Measurements from ENCODE around the gene SPINK14. TPM values are rescaled to one million over a fixed set of nuclear protein-coding genes. Genes with fewer than 3 reads are reported as not detected.

The SPINK14 gene
- total and polyA plus RNA-seq, 2 donors (not counting 3 experiments of a cell fraction or from before 2014, with no cell fraction given) = not detected

DNA sequence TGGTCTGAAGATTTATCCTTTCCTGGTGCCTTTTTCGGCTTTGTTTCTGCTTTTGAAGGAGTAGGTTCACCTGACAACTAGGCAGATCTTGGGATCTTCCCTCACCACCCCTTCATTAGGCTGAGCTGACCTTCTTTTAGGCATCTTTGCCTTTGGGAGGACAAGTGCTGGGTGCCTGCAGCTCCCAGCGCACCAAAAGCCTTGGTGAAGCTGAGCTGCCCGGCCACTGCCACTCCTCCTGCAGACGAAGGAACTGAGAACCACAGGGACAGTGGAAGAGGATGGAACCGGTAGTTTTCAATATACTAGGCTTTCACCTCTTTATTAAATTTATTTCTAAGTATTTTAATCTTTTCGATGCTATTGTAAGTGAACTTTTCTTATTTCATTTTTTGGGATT, 53.2 kb downstream of the SPINK14 start:
- H3K9me3 ChIP-seq (replicated peaks; ENCODE audit: control insufficient read depth, insufficient read depth, low read length) = no peaks in the 10 kb centered on the region
- no peak for FAIRE-seq
- H3K27ac ChIP-seq (ENCODE audit: insufficient read depth, low read depth, low read length) = no peak overlapping the region
- no peak overlapping the region for H3K9ac ChIP-seq (replicated peaks; ENCODE audit: extremely low read depth, insufficient read depth, low read length)
- no peak overlapping the region for H3K4me3 ChIP-seq (replicated peaks in 1 of 3; ENCODE audit: insufficient read depth in 1 of 3, low read depth in 1 of 3, low read length in 3 of 3)
- dilution Hi-C loops (cut with MboI; ENCODE audit: extremely low pct_ligation_motif_present, low sequenced_read_pairs) = no loop called here
- no peak overlapping the region for H3K4me2 ChIP-seq (ENCODE audit: insufficient read depth, low read length)
- H2AFZ ChIP-seq (ENCODE audit: low read depth, low read length) = no peak overlapping the region
- TF ChIP-seq GATA2 (IDR thresholded peaks at IDR 0.05; ENCODE audit: insufficient read depth, insufficient read length, low read depth, low read length) (no peak), EZH2 (IDR thresholded peaks at IDR 0.05; ENCODE audit: borderline replicate concordance, low read depth, low read length, severe bottlenecking) (no peak), JUN (IDR thresholded peaks at IDR 0.05; ENCODE audit: borderline replicate concordance, insufficient read depth, insufficient read length, low read depth) (no peak), MAX (IDR thresholded peaks at IDR 0.05; ENCODE audit: insufficient read depth, insufficient read length) (no peak), POLR2A (IDR thresholded peaks at IDR 0.05; ENCODE audit: low read depth, low read length) (no peak), POLR2AphosphoS5 (IDR thresholded peaks at IDR 0.05; ENCODE audit: insufficient read depth, low read depth, low read length) (no peak), FOS (IDR thresholded peaks at IDR 0.05; ENCODE audit: borderline replicate concordance, insufficient read depth, low read length) (no peak), MYC (IDR thresholded peaks at IDR 0.05; ENCODE audit: low read depth, low read length) (no peak)
- TF ChIP-seq, protein P1, sequence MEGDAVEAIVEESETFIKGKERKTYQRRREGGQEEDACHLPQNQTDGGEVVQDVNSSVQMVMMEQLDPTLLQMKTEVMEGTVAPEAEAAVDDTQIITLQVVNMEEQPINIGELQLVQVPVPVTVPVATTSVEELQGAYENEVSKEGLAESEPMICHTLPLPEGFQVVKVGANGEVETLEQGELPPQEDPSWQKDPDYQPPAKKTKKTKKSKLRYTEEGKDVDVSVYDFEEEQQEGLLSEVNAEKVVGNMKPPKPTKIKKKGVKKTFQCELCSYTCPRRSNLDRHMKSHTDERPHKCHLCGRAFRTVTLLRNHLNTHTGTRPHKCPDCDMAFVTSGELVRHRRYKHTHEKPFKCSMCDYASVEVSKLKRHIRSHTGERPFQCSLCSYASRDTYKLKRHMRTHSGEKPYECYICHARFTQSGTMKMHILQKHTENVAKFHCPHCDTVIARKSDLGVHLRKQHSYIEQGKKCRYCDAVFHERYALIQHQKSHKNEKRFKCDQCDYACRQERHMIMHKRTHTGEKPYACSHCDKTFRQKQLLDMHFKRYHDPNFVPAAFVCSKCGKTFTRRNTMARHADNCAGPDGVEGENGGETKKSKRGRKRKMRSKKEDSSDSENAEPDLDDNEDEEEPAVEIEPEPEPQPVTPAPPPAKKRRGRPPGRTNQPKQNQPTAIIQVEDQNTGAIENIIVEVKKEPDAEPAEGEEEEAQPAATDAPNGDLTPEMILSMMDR (IDR thresholded peaks at IDR 0.05; ENCODE audit: extremely low read depth in 1 of 2, insufficient read depth in 1 of 2, low read depth in 1 of 2, low read length in 2 of 2) = no peak
- no peaks in the 10 kb centered on the region for H3K36me3 ChIP-seq (ENCODE audit: control insufficient read depth in 2 of 2, extremely low read depth in 1 of 2, insufficient read depth in 2 of 2, low read length in 2 of 2)
- BruUV-seq (replicated peaks) = no TSS peak
- POLR2A ChIA-PET = no interaction called here
- no peaks in the 10 kb centered on the region for H3K9me1 ChIP-seq (replicated peaks; ENCODE audit: control insufficient read depth, extremely low read depth, insufficient read depth, low read length)
- H3K4me1 ChIP-seq (ENCODE audit: control insufficient read depth, extremely low read depth, insufficient read depth, low read length) = no peaks in the 10 kb centered on the region
- CTCF ChIA-PET = interaction anchor here (1.2 kb wide), 1 partner anchor 69 kb away, joined by 4 read pairs; no protein-coding TSS in a partner anchor
- no peak for DNase-seq (ENCODE audit: low read depth, low spot score)
- no peaks in the 10 kb centered on the region for H4K20me1 ChIP-seq (replicated peaks; ENCODE audit: control insufficient read depth, extremely low read depth, insufficient read depth, low read length)
- H3K79me2 ChIP-seq (ENCODE audit: control insufficient read depth, insufficient read depth, low read length) = no peaks in the 10 kb centered on the region
- intact Hi-C loops (cut with micrococcal nuclease) = no loop called here
- H3K27me3 ChIP-seq (ENCODE audit: control insufficient read depth in 2 of 2, insufficient read depth in 2 of 2, low read length in 2 of 2) = no peaks in the 10 kb centered on the region
